Inferior parietal cortex (tissue), 1 donor: ENCODE results near the gene RNF26.

Experiments
- DNase-seq: peaks from one replicate; pipeline ENCODE4 v3.0.0-alpha.2; 2016; ENCODE audit errors: extremely low spot score

The RNF26 gene

DNA sequence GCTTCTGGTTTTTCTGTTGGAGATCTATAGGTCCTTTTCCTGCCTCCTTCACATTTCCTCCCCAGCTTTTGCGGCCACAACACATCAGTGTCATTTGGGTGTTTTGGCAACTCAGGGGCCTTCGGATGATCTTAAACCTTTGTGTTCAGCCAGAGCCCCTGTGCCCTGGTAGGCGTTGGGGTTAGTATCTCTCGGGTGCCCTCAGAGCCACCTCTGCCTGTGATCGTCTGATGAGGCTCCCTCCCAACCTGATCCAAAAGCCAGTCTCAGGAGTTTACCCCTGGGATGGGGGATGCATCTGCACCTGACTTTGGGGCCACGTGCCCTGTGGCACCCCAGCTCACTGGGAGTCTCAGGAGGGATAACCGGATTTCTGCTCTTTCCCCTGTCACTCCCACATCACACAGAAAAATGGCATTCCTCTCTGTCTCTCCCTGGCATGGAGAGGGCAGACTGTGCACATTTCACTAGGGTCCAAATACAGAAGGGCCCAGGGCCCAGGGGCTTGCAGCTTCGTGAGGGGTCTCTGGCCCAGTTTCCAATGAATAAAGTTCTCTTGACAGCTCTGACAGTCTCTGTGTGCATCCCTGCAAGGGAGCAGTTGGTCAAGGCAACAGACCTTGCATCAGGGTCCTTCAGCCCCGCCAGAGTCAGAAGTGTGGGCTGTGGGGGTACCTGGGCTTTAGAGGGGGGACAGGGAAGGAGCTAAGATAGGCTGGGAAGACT lies 2.6 kb downstream of the RNF26 start:
- DNase-seq: no peak

- no peak for DNase-seq
Observed at GRCh38 chr11:119337581-119338317, 3.4 kb downstream of the RNF26 start.

- DNase-seq: peak; percentile 91
Observed at GRCh38 chr11:119338318-119338890, 4.1 kb downstream of the RNF26 start.

- no peak for DNase-seq
Observed at GRCh38 chr11:119338965-119339588, 4.8 kb downstream of the RNF26 start.

GRCh38 chr11:119339589-119340334 lies 5.4 kb downstream of the RNF26 start:
- peak; percentile 63 for DNase-seq

- no peak for DNase-seq
Observed at GRCh38 chr11:119340335-119341221, 6.3 kb downstream of the RNF26 start, which contains the start of gene C1QTNF5. C1QTNF5 (minus strand) TSS chr11:119340883; CDS start chr11:119340397, 486 bp downstream.

DNA sequence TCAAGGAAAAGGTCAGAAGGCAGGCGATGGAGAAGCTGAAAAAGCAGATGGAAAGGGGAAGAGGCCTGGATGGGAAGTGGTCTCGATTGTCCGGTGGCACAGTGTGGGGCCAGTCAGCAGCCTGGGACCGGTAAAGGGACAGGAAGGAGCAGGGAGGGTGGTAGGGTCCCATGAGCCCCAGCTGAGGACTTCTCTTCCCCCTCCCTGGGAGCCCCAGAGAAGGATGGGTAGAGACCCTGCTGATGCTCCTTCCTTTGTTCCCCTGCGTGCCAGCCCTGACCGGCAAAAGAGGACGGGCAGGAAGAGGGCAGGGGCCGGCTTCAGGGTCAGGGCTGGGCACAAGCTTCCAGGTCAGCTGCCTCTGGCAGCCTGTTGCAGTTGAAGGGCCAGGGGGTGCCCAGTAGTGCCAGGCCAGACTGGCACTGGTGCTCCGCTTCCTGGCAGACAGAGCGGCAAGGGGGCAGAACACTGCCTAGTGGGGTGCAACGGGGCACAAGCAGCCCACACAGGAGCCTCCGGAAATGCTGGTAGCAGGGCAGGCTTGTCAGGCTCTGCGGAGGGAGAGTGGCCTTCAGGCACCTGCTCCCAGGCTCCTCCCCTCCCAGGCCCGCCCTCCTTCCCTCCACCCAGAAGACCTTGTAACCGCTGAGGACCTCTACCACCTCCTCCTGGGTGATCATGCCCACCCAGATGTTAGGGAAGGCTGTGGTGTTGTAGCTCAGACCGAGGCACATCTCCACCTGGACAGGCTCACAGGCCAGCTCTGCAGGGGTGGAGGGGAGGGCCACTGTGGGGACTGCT lies 7.1 kb downstream of the RNF26 start:
- DNase-seq: no peak

GRCh38 chr11:119342023-119342300 lies 7.6 kb downstream of the RNF26 start:
- no peak for DNase-seq

DNA sequence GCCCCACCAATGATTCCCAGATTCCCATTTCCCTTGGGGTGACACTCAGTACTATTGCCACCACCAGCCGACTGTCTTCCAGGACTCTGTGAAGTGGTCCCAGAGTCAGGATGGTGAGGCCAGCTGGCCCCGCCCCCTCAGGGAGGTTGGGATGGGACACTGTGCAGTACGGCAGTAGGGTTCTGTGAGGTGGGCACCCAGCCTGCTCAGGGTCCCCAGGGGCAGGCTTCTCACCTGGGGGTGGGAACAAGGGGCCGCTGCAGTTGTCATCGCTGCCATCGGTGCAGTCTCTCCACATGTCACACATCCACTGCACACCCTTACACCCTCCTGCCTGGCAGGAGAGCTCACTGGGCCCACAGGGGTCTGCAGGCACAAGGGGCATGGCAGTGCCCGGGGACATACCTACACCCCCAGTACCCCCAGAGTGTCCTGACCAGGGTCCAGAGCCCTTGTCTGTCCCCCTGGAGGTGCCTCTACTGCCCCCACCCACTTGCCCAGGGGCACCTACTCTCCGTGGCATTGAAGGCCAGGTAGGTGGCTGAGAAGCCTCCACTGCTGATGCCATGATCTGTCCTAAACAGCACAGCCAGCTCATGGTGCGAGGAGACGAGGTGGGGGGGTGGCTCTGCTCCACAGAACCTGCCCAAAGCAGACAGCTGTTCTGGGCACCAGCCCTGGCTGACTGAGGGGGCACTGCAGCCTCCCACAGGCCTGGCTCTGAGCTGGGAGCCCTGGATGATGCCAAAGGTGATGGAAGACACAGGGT lies 8.2 kb downstream of the RNF26 start:
- no peak for DNase-seq

- no peak for DNase-seq
Observed at GRCh38 chr11:119343726-119344125, 9.4 kb downstream of the RNF26 start.

DNA sequence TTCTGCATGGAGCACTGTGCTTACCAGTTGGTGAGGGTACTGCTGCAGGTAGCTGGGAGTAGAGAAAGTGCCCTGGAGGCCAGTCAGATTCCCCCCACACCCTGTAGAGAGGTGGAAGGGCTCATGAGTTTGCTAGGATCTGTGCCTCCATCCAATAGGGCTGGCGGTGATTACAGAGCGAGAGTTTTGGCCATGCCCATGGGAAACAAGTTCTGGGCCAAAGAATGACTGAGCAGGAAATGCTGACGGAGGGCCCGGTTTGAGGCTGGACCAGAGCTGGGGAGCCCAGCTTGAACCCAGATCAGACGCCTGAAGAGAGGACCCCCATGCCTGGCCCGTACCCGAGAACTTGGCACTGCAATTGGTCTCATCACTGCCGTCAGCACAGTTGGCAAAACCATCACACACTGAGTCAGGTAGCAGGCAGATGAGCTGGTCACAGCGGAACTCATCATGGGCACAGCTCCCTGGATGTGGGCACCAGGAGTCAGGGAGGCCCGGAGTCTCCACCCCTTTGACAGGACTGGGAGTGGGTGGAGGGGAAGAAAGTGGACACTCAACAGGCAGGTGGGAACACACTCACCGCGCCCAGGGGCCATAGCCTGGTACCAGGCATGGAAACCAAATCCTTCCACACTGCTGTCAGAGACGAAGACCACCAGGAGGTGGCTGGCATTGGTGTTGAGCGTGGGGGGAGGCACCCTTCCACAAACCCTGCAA lies 10.1 kb downstream of the RNF26 start:
- no peak for DNase-seq

DNA sequence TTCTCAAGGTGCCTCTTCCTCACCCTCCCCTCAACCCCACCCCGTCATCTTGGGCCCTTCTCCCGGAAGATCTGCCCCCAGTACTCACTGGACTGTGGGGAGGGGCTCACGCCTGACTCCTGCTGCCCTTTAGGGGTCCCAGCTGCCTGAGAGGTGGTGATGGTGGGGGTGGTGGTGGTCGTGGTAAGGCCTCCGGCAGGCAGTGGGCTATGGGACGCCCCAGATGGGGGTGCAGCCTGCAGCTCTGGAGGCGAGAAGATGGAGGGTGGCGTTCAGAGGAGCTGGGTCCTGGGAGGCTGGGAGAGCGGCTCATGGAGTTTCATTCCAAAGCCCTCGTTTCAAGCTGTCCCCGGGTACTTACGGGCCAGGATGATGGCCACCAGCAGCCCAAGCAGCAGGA lies 11.4 kb downstream of the RNF26 start:
- no peak for DNase-seq

DNA sequence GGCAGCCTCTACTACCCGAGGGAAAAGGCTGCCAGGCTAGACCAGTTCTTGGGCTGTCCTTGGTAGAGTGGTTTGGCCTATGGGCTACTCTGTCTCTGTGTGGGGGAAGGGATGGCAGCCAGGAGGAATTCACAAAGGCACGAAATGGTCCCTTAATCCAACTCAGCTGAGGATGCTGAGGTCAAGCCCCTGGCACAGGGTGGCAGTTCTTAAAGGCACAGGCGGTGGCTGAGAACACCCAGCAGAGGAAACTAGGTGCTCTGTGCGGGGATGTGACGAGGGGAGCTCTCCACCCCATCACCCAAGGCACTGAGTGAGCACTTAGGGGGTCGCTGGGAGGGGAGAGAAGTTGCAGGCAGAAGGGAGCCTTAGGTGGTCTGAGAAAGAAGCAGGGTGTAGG lies 12.3 kb downstream of the RNF26 start, which contains the start of gene MFRP:
TSS of gene MFRP (minus strand) at position 101 of the 400 bp plus-strand sequence. CDS start 192 bp downstream, outside the sequence.
- no peak for DNase-seq

- no peak for DNase-seq
Observed at GRCh38 chr11:119347242-119347641, 12.9 kb downstream of the RNF26 start.

- no peak for DNase-seq
Observed at GRCh38 chr11:119347940-119348605, 13.7 kb downstream of the RNF26 start.

GRCh38 chr11:119350302-119350701 lies 16.0 kb downstream of the RNF26 start:
- no peak for DNase-seq

GRCh38 chr11:119351232-119351631 lies 16.9 kb downstream of the RNF26 start:
- DNase-seq: no peak

DNA sequence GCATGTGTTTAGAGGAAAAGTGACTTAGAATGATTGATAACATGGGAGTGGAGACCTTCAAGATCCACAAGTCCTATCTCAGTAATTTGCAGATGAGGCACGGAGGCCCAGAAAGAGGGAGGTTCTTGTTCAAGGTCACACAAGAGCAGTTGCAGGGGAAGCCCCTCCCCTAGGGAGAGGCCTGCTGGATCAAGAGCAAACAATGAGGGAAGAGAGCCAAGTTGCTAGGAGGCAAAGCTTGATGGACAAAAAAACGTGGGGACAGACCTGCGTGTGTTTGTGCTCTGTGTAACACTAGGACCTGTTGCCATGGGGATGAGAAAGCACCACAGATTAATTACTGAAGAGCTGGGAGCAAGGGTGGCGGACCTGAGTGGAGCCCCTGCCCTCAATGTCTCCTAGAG lies 18.5 kb downstream of the RNF26 start:
- no peak for DNase-seq
